Non-pigmented ciliary epithelial cell (primary cell): ENCODE results near the gene PNP.
"Not testable (repeated sequence)": the region's sequence is repeated elsewhere in the genome, so short reads cannot be mapped to it uniquely, and the experiment has no call there.

Experiments
- DNase-seq: peaks from one replicate; pipeline ENCODE4 v3.0.0-alpha.2; 2010; ENCODE audit warnings: low read depth

PNP gene

GRCh38 chr14:20492486-20492885 lies 23.3 kb downstream of the PNP start:
- DNase-seq: no peak

- no peak for DNase-seq
These were observed 24.4 kb downstream of the PNP start for GRCh38 chr14:20493634-20494033.

GRCh38 chr14:20494935-20495766 lies 25.9 kb downstream of the PNP start:
- no peak for DNase-seq

GRCh38 chr14:20498622-20499021 lies 29.4 kb downstream of the PNP start:
- no peak for DNase-seq

GRCh38 chr14:20499108-20499507 lies 29.9 kb downstream of the PNP start:
- no peak for DNase-seq

GRCh38 chr14:20499881-20500280 lies 30.7 kb downstream of the PNP start:
- DNase-seq: no peak

GRCh38 chr14:20501346-20501745 lies 32.1 kb downstream of the PNP start:
- DNase-seq: no peak

GRCh38 chr14:20503898-20504297 lies 34.7 kb downstream of the PNP start:
- no peak for DNase-seq

GRCh38 chr14:20506276-20506675 lies 37.1 kb downstream of the PNP start:
- not testable (repeated sequence) for DNase-seq

DNA sequence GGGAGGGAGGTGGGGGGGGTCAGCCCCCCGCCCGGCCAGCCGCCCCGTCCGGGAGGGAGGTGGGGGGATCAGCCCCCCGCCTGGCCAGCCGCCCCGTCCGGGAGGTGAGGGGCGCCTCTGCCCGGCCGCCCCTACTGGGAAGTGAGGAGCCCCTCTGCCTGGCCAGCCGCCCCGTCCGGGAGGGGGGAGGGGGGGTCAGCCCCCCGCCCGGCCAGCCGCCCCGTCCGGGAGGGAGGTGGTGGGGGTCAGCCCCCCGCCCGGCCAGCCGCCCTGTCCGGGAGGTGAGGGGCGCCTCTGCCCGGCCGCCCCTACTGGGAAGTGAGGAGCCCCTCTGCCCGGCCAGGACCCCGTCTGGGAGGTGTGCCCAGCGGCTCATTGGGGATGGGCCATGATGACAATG lies 37.5 kb downstream of the PNP start:
- DNase-seq: not testable (repeated sequence)

- DNase-seq: not testable (repeated sequence)
These were observed 38.3 kb downstream of the PNP start for GRCh38 chr14:20507537-20507936.

DNA sequence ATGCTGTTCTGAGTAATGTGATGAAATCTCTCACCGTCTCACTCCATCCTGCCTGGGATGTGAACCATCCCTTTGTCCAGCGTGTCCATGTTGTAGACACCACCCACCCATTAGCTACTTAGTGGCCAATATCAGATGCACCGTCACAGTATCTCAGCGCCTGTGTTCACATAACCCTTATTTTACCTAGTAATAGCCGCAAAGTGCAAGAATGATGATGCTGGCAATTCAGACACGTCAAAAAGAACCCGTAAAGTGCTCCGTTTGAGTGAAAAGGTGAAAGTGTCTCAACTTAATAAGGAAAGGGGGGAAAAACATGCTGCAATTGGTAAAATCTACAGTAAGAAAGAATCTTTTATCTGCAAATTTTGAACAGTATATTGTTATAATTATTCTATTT lies 39.2 kb downstream of the PNP start:
- DNase-seq: no peak

DNA sequence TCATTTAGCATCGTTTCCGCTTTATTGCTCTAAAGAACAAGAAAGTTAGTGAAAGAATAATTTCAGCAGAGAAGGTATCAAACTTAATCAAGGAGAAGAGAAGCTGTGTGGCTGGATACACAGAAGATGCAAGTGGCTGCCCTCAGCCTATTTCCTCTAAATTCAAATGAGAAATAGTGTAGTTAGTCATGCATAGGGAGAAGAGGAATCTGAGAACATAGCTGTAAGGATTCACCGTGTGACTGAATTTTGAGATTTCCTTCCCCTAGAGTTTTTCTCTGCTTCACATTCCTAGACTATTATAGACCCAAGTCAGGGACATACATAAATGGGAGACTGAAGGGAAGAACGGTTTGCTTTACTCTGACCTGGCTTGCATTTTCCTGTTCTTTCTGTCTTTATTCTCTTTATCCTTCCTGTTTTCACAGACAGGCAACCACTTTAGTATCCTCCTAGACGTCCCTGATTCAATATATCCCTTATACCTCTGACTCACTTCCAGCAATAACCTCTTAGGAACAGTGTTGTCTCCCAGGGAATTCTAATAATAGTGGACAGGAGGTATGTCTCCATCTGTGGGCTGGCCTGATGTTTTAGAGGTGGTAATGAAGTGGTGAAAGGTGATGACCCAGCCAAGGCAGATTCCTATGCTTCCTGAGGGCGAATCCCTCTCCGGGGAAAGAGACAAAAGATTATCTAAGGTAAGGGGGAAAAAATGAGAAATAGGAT lies 43.1 kb downstream of the PNP start:
- no peak for DNase-seq

DNA sequence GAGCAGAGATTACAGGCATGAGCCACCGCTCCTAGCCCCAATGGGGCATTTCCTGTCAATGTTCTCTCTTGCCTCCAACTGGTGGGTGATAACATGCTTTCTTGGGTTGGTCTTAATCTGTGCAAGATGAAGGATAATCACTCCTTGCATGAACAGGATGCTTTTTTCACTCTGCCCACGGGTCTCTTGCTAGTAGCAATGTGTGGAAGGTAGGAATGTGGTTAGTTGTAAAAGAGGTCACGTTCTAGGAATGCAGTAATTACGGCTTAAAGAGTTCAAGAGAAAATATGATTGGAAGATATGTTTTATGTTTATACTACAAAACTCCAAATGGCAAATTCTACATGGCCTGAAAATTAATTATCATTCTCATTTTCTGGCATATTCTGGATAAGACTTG lies 46.6 kb downstream of the PNP start:
- no peak for DNase-seq

DNA sequence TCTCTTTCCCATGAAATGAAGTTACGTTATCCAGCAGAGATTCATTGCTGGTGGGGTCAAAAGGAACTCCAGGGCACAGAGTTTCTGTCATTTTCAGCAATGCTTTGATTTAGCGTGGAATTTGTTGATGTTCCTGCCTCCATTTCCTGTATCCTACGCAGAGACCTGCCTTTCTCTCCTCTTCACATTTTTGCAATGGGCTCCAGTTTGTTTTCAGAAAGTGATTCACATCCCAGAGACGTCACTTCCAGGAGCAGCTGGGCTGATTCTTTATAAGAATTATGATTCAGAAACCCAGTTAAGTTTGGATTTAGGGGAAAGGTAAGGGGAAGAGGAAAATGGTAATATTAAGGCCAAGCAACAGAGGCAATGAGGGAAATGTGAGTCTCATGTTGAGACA lies 47.7 kb downstream of the PNP start:
- no peak for DNase-seq

GRCh38 chr14:20522332-20522731 lies 53.1 kb downstream of the PNP start:
- DNase-seq: no peak

DNA sequence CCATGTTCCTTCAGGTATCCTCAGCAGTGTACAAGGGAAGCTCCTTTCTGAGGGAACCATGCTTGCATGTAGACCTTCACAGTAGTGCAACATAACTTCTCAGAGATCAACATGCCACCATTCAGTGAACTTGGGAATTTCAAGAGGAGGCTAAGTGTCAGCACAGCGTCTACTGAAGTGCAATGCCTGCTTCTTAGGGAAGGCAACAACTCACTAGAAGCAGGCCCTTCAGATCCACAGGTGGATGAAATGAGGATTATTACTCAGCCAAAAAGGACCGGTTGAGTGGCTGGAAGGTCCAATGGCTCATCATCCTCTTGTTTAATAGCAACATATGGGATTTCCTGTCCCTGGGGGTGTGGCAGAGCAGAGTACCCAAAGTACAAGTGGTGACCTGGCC lies 54.8 kb downstream of the PNP start:
- DNase-seq: no peak
